Adrenal gland (tissue), 5 donors: ENCODE results near the gene PRIMA1.
"Not testable (repeated sequence)": the region's sequence is repeated elsewhere in the genome, so short reads cannot be mapped to it uniquely, and the experiment has no call there.

Experiments used
- CTCF ChIP-seq, 6 experiments: fragments of 450-650 bp in 4 of 6; fragments of 200-600 bp in 2 of 6; sonication (generic) in 1 of 6; IDR thresholded peaks; 1 replicate in 5 of 6; 2 replicates in 1 of 6; pipeline versions ENCODE4 v1.5.1 to v1.8.0; 2016 to 2021; ENCODE audit warnings: antibody characterized with exemption in 6 of 6, mild to moderate bottlenecking in 2 of 6, moderate library complexity in 1 of 6
- POLR2A ChIP-seq, 2 donors: fragments of 450-650 bp; IDR thresholded peaks; one replicate each; pipeline ENCODE4 v1.6.1; 2017; ENCODE audit warnings: antibody characterized with exemption in 2 of 2, mild to moderate bottlenecking in 2 of 2, moderate library complexity in 1 of 2
- donor health status: DM: no; HTN: no; CAD: no.

GRCh38 chr14:93809491-93810420 is 21.5 kb upstream of the PRIMA1 start:
- not testable (repeated sequence) for TF ChIP-seq CTCF, POLR2A (IDR thresholded peaks at IDR 0.05)
